ENCODE measurements around the gene LHFPL3. TPM values are rescaled to one million over a fixed set of nuclear protein-coding genes. Genes with fewer than 3 reads are reported as not detected.
"Not testable (repeated sequence)": the region's sequence is repeated elsewhere in the genome, so short reads cannot be mapped to it uniquely, and the experiment has no call there.

The LHFPL3 gene
- total and polyA plus RNA-seq, 2 of the 13 experiments (the other 11 are each of a cell fraction or from before 2014, with no cell fraction given): not detected

GRCh38 chr7:104281685-104282084 lies 46.7 kb upstream of the LHFPL3 start:
- DNase-seq (ENCODE audit: low spot score); ATAC-seq; H3K4me3 ChIP-seq (replicated peaks in 1 of 3; ENCODE audit: insufficient read depth in 1 of 3, low read depth in 2 of 3, low read length in 3 of 3); in situ Hi-C loops (cut with HindIII; ENCODE audit: extremely low pct_ligation_motif_present, low pct_unique_long_range_greater_than_20kb); FAIRE-seq; H2AFZ ChIP-seq (ENCODE audit: low read length); H3K4me1 ChIP-seq (ENCODE audit: insufficient read depth, low read length); H3K9ac ChIP-seq (ENCODE audit: insufficient read depth, low read depth, low read length); intact Hi-C loops (cut with micrococcal nuclease; ENCODE audit: unreplicated experiment); H3K27ac ChIP-seq (ENCODE audit: extremely low read length, insufficient read depth, low read length); H4K20me1 ChIP-seq (ENCODE audit: insufficient read depth, low read length); H3K9me3 ChIP-seq (ENCODE audit: low read length); H3K4me2 ChIP-seq (ENCODE audit: low read depth, low read length); BruUV-seq (replicated peaks); H3K36me3 ChIP-seq (replicated peaks in 1 of 2; ENCODE audit: control insufficient read depth in 1 of 2, insufficient read depth in 2 of 2, low read length in 2 of 2); CTCF ChIA-PET (ENCODE audit: low intra/inter-chr PET ratio, low total read pairs); H3K27me3 ChIP-seq (ENCODE audit: control insufficient read depth in 1 of 2, insufficient read depth in 2 of 2, low read length in 2 of 2); H3K79me2 ChIP-seq (ENCODE audit: insufficient read depth, low read length); POLR2A ChIA-PET: not testable (repeated sequence)
- 26% methylated on average over 2 of the region's 2 CpGs for WGBS (ENCODE audit: low lambda C conversion rate)

- TF ChIP-seq ARNTL (CRISPR knock-in tag; IDR thresholded peaks at IDR 0.05): no peak
- TF ChIP-seq RXRB (CRISPR knock-in tag; IDR thresholded peaks at IDR 0.05; ENCODE audit: borderline replicate concordance): no peak
- no peak for TF ChIP-seq ZNF639 (CRISPR knock-in tag; conservative IDR thresholded peaks at IDR 0.05)
- no peak for TF ChIP-seq MATR3 (CRISPR knock-in tag; IDR thresholded peaks at IDR 0.05)
- no peaks in the 10 kb centered on the region for H3K4me1 ChIP-seq (ENCODE audit: insufficient read depth, low read length)
- no peaks in the 10 kb centered on the region for H3K9me3 ChIP-seq (ENCODE audit: low read length)
- no peak overlapping the region for H3K9ac ChIP-seq (ENCODE audit: insufficient read depth, low read depth, low read length)
- CTCF ChIA-PET (ENCODE audit: low intra/inter-chr PET ratio, low total read pairs): no interaction called here
- H2AFZ ChIP-seq (ENCODE audit: low read length): no peak overlapping the region
- POLR2A ChIA-PET: no interaction called here
- FAIRE-seq: no peak
- in situ Hi-C loops (cut with HindIII; ENCODE audit: extremely low pct_ligation_motif_present, low pct_unique_long_range_greater_than_20kb) (no loop called here), intact Hi-C loops (cut with micrococcal nuclease; ENCODE audit: unreplicated experiment) (no loop called here)
- no TSS peak for BruUV-seq (replicated peaks)
- H3K27me3 ChIP-seq (ENCODE audit: control insufficient read depth in 1 of 2, insufficient read depth in 2 of 2, low read length in 2 of 2): peaks cover 0 to 3% of the 10 kb centered on the region in 2 experiments; a peak in 1 of 5 replicates
- H3K27ac ChIP-seq (ENCODE audit: extremely low read length, insufficient read depth, low read length): no peak overlapping the region
- no peaks in the 10 kb centered on the region for H4K20me1 ChIP-seq (ENCODE audit: insufficient read depth, low read length)
- H3K79me2 ChIP-seq (ENCODE audit: insufficient read depth, low read length): no peaks in the 10 kb centered on the region
- WGBS (ENCODE audit: low lambda C conversion rate): 0% methylated on average over 1 of the region's 1 CpG
- ATAC-seq: no peak
- DNase-seq (ENCODE audit: low spot score): no peak
- no peak overlapping the region for H3K4me2 ChIP-seq (ENCODE audit: low read depth, low read length)
- H3K36me3 ChIP-seq (replicated peaks in 1 of 2; ENCODE audit: control insufficient read depth in 1 of 2, insufficient read depth in 2 of 2, low read length in 2 of 2): no peaks in the 10 kb centered on the region
- no peak overlapping the region for H3K4me3 ChIP-seq (replicated peaks in 1 of 3; ENCODE audit: insufficient read depth in 1 of 3, low read depth in 2 of 3, low read length in 3 of 3)
These were observed 41.6 kb upstream of the LHFPL3 start for GRCh38 chr7:104286839-104287238.
